ENCODE results near the gene PPP1R13L.

Gene PPP1R13L

GRCh38 chr19:45352062-45352461 lies 52.8 kb downstream of the PPP1R13L start:
- H3K4me1 ChIP-seq (ENCODE audit: low read length) = no peaks in the 10 kb centered on the region
- H3K4me2 ChIP-seq (ENCODE audit: low read length) = no peak overlapping the region
- no peak overlapping the region for H3K9ac ChIP-seq (ENCODE audit: low read length)
- no peak overlapping the region for H2AFZ ChIP-seq (ENCODE audit: low read depth, low read length)
- H3K36me3 ChIP-seq (replicated peaks; ENCODE audit: low read depth, low read length) = peaks cover 61% of the 10 kb centered on the region
- no peaks in the 10 kb centered on the region; the same call in 1 of the 2 replicates for H4K20me1 ChIP-seq (ENCODE audit: insufficient read depth, low read length)
- H3K27ac ChIP-seq (ENCODE audit: low read length) = no peak overlapping the region
- no peaks in the 10 kb centered on the region for H3K79me2 ChIP-seq (ENCODE audit: low read length)
- TF ChIP-seq CTCF (IDR thresholded peaks at IDR 0.05; ENCODE audit: low read depth, low read length) = no peak
- no peak for TF ChIP-seq EZH2phosphoT487 (IDR thresholded peaks at IDR 0.05; ENCODE audit: low read depth)
- H3K4me3 ChIP-seq (ENCODE audit: low read length) = no peak overlapping the region
- H3K27me3 ChIP-seq (ENCODE audit: low read depth, low read length) = no peaks in the 10 kb centered on the region
- no peaks in the 10 kb centered on the region for H3K9me3 ChIP-seq (ENCODE audit: insufficient read depth, low read length)

- H3K36me3 ChIP-seq (replicated peaks; ENCODE audit: low read depth, low read length) = peaks cover 56% of the 10 kb centered on the region
- no peak overlapping the region for H3K4me3 ChIP-seq (ENCODE audit: low read length)
- no peaks in the 10 kb centered on the region for H3K9me3 ChIP-seq (ENCODE audit: insufficient read depth, low read length)
- TF ChIP-seq EZH2phosphoT487 (IDR thresholded peaks at IDR 0.05; ENCODE audit: low read depth) (no peak), CTCF (IDR thresholded peaks at IDR 0.05; ENCODE audit: low read depth, low read length) (no peak)
- H2AFZ ChIP-seq (ENCODE audit: low read depth, low read length) = no peak overlapping the region
- H3K79me2 ChIP-seq (ENCODE audit: low read length) = no peaks in the 10 kb centered on the region
- H3K27ac ChIP-seq (ENCODE audit: low read length) = no peak overlapping the region
- H3K27me3 ChIP-seq (ENCODE audit: low read depth, low read length) = no peaks in the 10 kb centered on the region
- H4K20me1 ChIP-seq (ENCODE audit: insufficient read depth, low read length) = no peaks in the 10 kb centered on the region; the same call in 1 of the 2 replicates
- no peak overlapping the region for H3K9ac ChIP-seq (ENCODE audit: low read length)
- H3K4me1 ChIP-seq (ENCODE audit: low read length) = no peaks in the 10 kb centered on the region
- H3K4me2 ChIP-seq (ENCODE audit: low read length) = no peak overlapping the region
These were observed 53.4 kb downstream of the PPP1R13L start for GRCh38 chr19:45351401-45351952.

- no peak overlapping the region for H3K27ac ChIP-seq (ENCODE audit: low read length)
- H4K20me1 ChIP-seq (ENCODE audit: insufficient read depth, low read length) = no peaks in the 10 kb centered on the region; the same call in 1 of the 2 replicates
- no peak overlapping the region for H2AFZ ChIP-seq (ENCODE audit: low read depth, low read length)
- no peaks in the 10 kb centered on the region for H3K9me3 ChIP-seq (ENCODE audit: insufficient read depth, low read length)
- H3K4me1 ChIP-seq (ENCODE audit: low read length) = no peaks in the 10 kb centered on the region
- H3K4me2 ChIP-seq (ENCODE audit: low read length) = no peak overlapping the region
- TF ChIP-seq EZH2phosphoT487 (IDR thresholded peaks at IDR 0.05; ENCODE audit: low read depth) (no peak), CTCF (IDR thresholded peaks at IDR 0.05; ENCODE audit: low read depth, low read length) (no peak)
- no peak overlapping the region for H3K9ac ChIP-seq (ENCODE audit: low read length)
- H3K27me3 ChIP-seq (ENCODE audit: low read depth, low read length) = no peaks in the 10 kb centered on the region
- peaks cover 49% of the 10 kb centered on the region for H3K36me3 ChIP-seq (replicated peaks; ENCODE audit: low read depth, low read length)
- no peak overlapping the region for H3K4me3 ChIP-seq (ENCODE audit: low read length)
- H3K79me2 ChIP-seq (ENCODE audit: low read length) = no peaks in the 10 kb centered on the region
These were observed 54.3 kb downstream of the PPP1R13L start for GRCh38 chr19:45350477-45351058.

GRCh38 chr19:45349430-45349941 lies 55.4 kb downstream of the PPP1R13L start:
- H3K27me3 ChIP-seq (ENCODE audit: low read depth, low read length) = no peaks in the 10 kb centered on the region
- peaks cover 41% of the 10 kb centered on the region for H3K36me3 ChIP-seq (replicated peaks; ENCODE audit: low read depth, low read length)
- H3K79me2 ChIP-seq (ENCODE audit: low read length) = no peaks in the 10 kb centered on the region
- no peaks in the 10 kb centered on the region for H3K4me1 ChIP-seq (ENCODE audit: low read length)
- no peak overlapping the region for H3K27ac ChIP-seq (ENCODE audit: low read length)
- no peak for TF ChIP-seq CTCF (IDR thresholded peaks at IDR 0.05; ENCODE audit: low read depth, low read length)
- no peak for TF ChIP-seq EZH2phosphoT487 (IDR thresholded peaks at IDR 0.05; ENCODE audit: low read depth)
- no peak overlapping the region for H3K4me2 ChIP-seq (ENCODE audit: low read length)
- H4K20me1 ChIP-seq (ENCODE audit: insufficient read depth, low read length) = no peaks in the 10 kb centered on the region; the same call in 1 of the 2 replicates
- H3K4me3 ChIP-seq (ENCODE audit: low read length) = no peak overlapping the region
- H3K9ac ChIP-seq (ENCODE audit: low read length) = no peak overlapping the region
- H2AFZ ChIP-seq (ENCODE audit: low read depth, low read length) = no peak overlapping the region
- no peaks in the 10 kb centered on the region for H3K9me3 ChIP-seq (ENCODE audit: insufficient read depth, low read length)
